ENCODE measurements around the gene GRIK2.

GRCh38 chr6:101770116-101770515 is 376.6 kb downstream of the GRIK2 start:
- no peak for TF ChIP-seq EZH2 (IDR thresholded peaks at IDR 0.05; ENCODE audit: low read length, unreplicated experiment)
- no peak for TF ChIP-seq CTCF (conservative IDR thresholded peaks at IDR 0.05; ENCODE audit: low read depth, low read length)
